Measurements from ENCODE around the gene ADGRD2. TPM values are rescaled to one million over a fixed set of nuclear protein-coding genes. Genes with fewer than 3 reads are reported as not detected.
A peak's percentile ranks its signal among the peaks of the same experiment; 100 is the strongest.

ADGRD2 gene
- total and polyA plus RNA-seq, 8 donors, result 0.10 to 0.22 (median 0.16) TPM; not detected in 3

GRCh38 chr9:124501771-124502320, 51.6 kb downstream of the ADGRD2 start:
- DNase-seq (peak in 1 of 4 donors; percentile 49), ATAC-seq (no peak)
- no peak for TF ChIP-seq CTCF (IDR thresholded peaks at IDR 0.05)
- no peak overlapping the region for H3K27ac ChIP-seq
- H3K27me3 ChIP-seq, result peaks cover 45 to 79% of the 10 kb centered on the region in 2 donors
- no peaks in the 10 kb centered on the region for H3K36me3 ChIP-seq
- H3K9me3 ChIP-seq, result no peaks in the 10 kb centered on the region
- H3K4me1 ChIP-seq, result peaks cover 4 to 8% of the 10 kb centered on the region in 2 donors
- no peak overlapping the region for H3K4me3 ChIP-seq
- intact Hi-C loops (cut with DNase I), result no loop called here

GRCh38 chr9:124502711-124503702, 52.8 kb downstream of the ADGRD2 start:
- ATAC-seq (no peak), DNase-seq (peak in 1 of 4 donors; percentile 64)
- H3K27me3 ChIP-seq, result peaks cover 45 to 79% of the 10 kb centered on the region in 2 donors
- no peaks in the 10 kb centered on the region for H3K36me3 ChIP-seq
- intact Hi-C loops (cut with DNase I), result no loop called here
- H3K4me1 ChIP-seq, result peaks cover 4 to 8% of the 10 kb centered on the region in 2 donors
- H3K9me3 ChIP-seq, result no peaks in the 10 kb centered on the region
- H3K4me3 ChIP-seq, result no peak overlapping the region
- no peak overlapping the region for H3K27ac ChIP-seq
- TF ChIP-seq CTCF (IDR thresholded peaks at IDR 0.05), result no peak

- DNase-seq (peak in 2 of 4 donors; percentile 36 to 64), ATAC-seq (no peak)
- no peak for TF ChIP-seq CTCF (IDR thresholded peaks at IDR 0.05)
- intact Hi-C loops (cut with DNase I), result no loop called here
- H3K4me3 ChIP-seq, result peak overlapping the region in 1 of 2 donors; percentile 14
- H3K27me3 ChIP-seq, result peaks cover 45 to 73% of the 10 kb centered on the region in 2 donors
- H3K4me1 ChIP-seq, result peaks cover 4 to 8% of the 10 kb centered on the region in 2 donors
- no peaks in the 10 kb centered on the region for H3K9me3 ChIP-seq
- no peaks in the 10 kb centered on the region for H3K36me3 ChIP-seq
- H3K27ac ChIP-seq, result no peak overlapping the region
Measured at GRCh38 chr9:124503713-124504529, 53.7 kb downstream of the ADGRD2 start.

- TF ChIP-seq CTCF (IDR thresholded peaks at IDR 0.05), result no peak
- no peaks in the 10 kb centered on the region for H3K9me3 ChIP-seq
- intact Hi-C loops (cut with DNase I), result no loop called here
- ATAC-seq, result no peak
- peak overlapping the region in 1 of 2 donors; percentile 14 for H3K4me3 ChIP-seq
- H3K27ac ChIP-seq, result no peak overlapping the region
- H3K36me3 ChIP-seq, result no peaks in the 10 kb centered on the region
- H3K4me1 ChIP-seq, result peaks cover 4 to 8% of the 10 kb centered on the region in 2 donors
- peaks cover 45 to 68% of the 10 kb centered on the region in 2 donors for H3K27me3 ChIP-seq
- DNase-seq, result no peak
Measured at GRCh38 chr9:124504530-124505005, 54.3 kb downstream of the ADGRD2 start.
